MM.1S (cell line): ENCODE data around the gene PKMYT1.

ENCODE experiments used
- EZH2 ChIP-seq: fragments of 300-600 bp; sonication (generic); optimal IDR thresholded peaks from 2 replicates; pipeline ENCODE3; 2017; ENCODE audit warnings: low read depth, mild to moderate bottlenecking, antibody characterized with exemption, low read length, mixed read lengths
- EZH2phosphoT487 ChIP-seq: fragments of 300-600 bp; sonication (generic); IDR thresholded peaks from 2 replicates; pipeline ENCODE4 v1.6.1; 2018; ENCODE audit warnings: antibody characterized with exemption, low read length
- TF ChIP-seq, protein P1 (sequence below): fragments of 300-600 bp; sonication (generic); IDR thresholded peaks from 2 replicates; pipeline ENCODE4 v1.5.1; 2016; ENCODE audit warnings: antibody characterized with exemption, low read length, mixed read lengths

DNA sequence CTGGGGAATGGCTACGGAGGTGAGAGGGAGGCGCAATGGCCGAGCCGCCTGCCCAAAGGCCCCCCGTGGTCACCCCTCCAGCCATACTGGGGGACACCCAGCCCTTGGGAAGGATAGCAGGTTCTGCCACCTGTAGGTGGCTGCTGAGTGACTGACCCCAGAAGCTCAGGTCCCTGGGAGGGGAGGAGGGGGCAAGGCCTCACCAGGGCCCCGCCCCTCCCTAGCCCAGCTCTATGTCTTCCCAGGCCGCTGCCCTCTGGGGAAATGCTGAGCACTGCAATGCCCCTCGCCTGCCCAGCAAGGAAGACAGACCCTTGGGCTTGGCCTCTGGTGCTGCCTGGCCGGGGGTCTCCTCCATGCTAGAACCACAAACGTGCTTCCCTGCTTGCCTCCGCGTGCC, 21.1 kb upstream of the PKMYT1 start:
- TF ChIP-seq, protein P1, sequence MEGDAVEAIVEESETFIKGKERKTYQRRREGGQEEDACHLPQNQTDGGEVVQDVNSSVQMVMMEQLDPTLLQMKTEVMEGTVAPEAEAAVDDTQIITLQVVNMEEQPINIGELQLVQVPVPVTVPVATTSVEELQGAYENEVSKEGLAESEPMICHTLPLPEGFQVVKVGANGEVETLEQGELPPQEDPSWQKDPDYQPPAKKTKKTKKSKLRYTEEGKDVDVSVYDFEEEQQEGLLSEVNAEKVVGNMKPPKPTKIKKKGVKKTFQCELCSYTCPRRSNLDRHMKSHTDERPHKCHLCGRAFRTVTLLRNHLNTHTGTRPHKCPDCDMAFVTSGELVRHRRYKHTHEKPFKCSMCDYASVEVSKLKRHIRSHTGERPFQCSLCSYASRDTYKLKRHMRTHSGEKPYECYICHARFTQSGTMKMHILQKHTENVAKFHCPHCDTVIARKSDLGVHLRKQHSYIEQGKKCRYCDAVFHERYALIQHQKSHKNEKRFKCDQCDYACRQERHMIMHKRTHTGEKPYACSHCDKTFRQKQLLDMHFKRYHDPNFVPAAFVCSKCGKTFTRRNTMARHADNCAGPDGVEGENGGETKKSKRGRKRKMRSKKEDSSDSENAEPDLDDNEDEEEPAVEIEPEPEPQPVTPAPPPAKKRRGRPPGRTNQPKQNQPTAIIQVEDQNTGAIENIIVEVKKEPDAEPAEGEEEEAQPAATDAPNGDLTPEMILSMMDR: no peak
- TF ChIP-seq EZH2 (no peak), EZH2phosphoT487 (no peak)
